Lung (tissue), 12 donors: ENCODE data around the gene DOP1B. TPM values are rescaled to one million over a fixed set of nuclear protein-coding genes. Genes with fewer than 3 reads are reported as not detected.

Experiments used
- ATAC-seq: fragments of 200-7000 bp; cut with Tn5 transposase; one replicate; pipeline ENCODE4 v1.9.1; 2020; ENCODE audit warnings: moderate number of reproducible peaks; ENCODE audit not compliant: insufficient read depth, low FRiP score
- DNase-seq, 3 donors: peaks; one replicate each; pipeline ENCODE4 v3.0.0-alpha.2; 2013 to 2017
- H3K27ac ChIP-seq, 2 donors: one replicate each; pipeline ENCODE4 v1.5.1; 2013; ENCODE audit warnings: mild to moderate bottlenecking in 2 of 2, moderate library complexity in 2 of 2, control low read depth in 1 of 2, inconsistent platforms in 1 of 2, low read depth in 1 of 2, low read length in 1 of 2
- H3K27me3 ChIP-seq, 3 donors: one replicate each; pipeline ENCODE4 v1.5.1; 2013; ENCODE audit warnings: low read length in 2 of 3; ENCODE audit not compliant: control insufficient read depth in 3 of 3, insufficient read depth in 3 of 3
- H3K36me3 ChIP-seq, 4 donors: one replicate each; pipeline ENCODE4 v1.5.1; 2013; ENCODE audit warnings: low read length in 4 of 4, mild to moderate bottlenecking in 1 of 4, moderate library complexity in 1 of 4; ENCODE audit not compliant: control insufficient read depth in 4 of 4, insufficient read depth in 4 of 4
- H3K4me1 ChIP-seq, 5 donors: one replicate each; pipeline ENCODE4 v1.5.1; 2013; ENCODE audit warnings: low read length in 5 of 5, mild to moderate bottlenecking in 2 of 5, moderate library complexity in 1 of 5; ENCODE audit not compliant: control insufficient read depth in 5 of 5, insufficient read depth in 5 of 5
- H3K4me3 ChIP-seq: one replicate; pipeline ENCODE4 v1.5.1; 2013; ENCODE audit warnings: mild to moderate bottlenecking, control low read depth, moderate library complexity
- H3K9ac ChIP-seq, 2 donors: one replicate each; pipeline ENCODE4 v1.5.1; 2013; ENCODE audit warnings: low read length in 2 of 2, control low read depth in 1 of 2; ENCODE audit not compliant: insufficient read depth in 1 of 2
- H3K9me3 ChIP-seq, 4 donors: one replicate each; pipeline ENCODE4 v1.5.1; 2013; ENCODE audit warnings: low read length in 3 of 4, mild to moderate bottlenecking in 1 of 4, moderate library complexity in 1 of 4; ENCODE audit not compliant: control insufficient read depth in 4 of 4, insufficient read depth in 3 of 4
- CTCF ChIP-seq: IDR thresholded peaks from 2 replicates; pipeline ENCODE4 v1.5.1; 2012; ENCODE audit warnings: mild to moderate bottlenecking; ENCODE audit errors: control extremely low read depth, extremely low read depth
- WGBS, 2 donors: extraction: QIAGEN DNeasy Blood & Tissue Kit; methylation state at CpG; one replicate each; pipeline ENCODE4 v1.1.7; 2013; 5-methylcytosine and 5-hydroxymethylcytosine counted together
- polyA plus RNA-seq, 2 donors: library from polyadenylated mRNA; stranded (reverse); fragments of 200-250 nt; gene quantifications; one replicate each; pipeline ENCODE4 v1.2.1, GENCODE V29; 2013
- total RNA-seq, 2 donors: library from RNA; depleted of rRNA in 1 of 2; stranded (reverse); fragments of >200 nt in 1 of 2; gene quantifications; one replicate each; pipeline ENCODE4 v1.2.1, GENCODE V29; 2014 to 2021
- donor health status: control.
- donor health status: control.
- donor health status: Bipolar disorder and iron deficiency.
- donor health status: healthy.
- donor health status: DM: yes; HTN: yes; CAD: no.

The DOP1B gene
- total and polyA plus RNA-seq, 4 donors, result 5.2 to 23.7 (median 11.2) TPM

DNA sequence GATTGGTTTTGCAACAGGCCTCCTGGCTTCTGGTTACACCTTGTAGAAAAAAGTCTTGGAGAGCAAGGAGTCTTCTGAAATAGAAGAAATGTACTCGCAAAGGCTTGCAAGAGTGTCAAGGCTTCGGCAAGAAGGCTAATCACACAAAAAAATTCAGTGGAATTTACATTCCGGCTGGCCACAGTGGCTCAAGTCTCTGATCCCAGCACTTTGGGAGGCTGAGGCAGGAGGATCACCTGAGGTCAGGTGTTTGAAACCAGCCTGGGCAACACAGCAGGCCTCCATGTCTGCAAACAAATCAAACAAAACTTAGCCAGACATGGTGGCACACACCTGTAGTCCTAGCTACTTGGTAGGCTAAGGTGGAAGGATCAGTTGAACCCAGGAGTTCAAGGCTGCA is 7.7 kb upstream of the DOP1B start:
- TF ChIP-seq CTCF, result no peak
- H3K27me3 ChIP-seq, result no peaks in the 10 kb centered on the region
- H3K36me3 ChIP-seq, result peaks cover 0 to 7% (median 0%) of the 10 kb centered on the region in 4 donors
- H3K9ac ChIP-seq, result no peak overlapping the region
- DNase-seq (no peak), ATAC-seq (no peak)
- H3K27ac ChIP-seq, result no peak overlapping the region
- peaks cover 0 to 10% (median 6%) of the 10 kb centered on the region in 5 donors for H3K4me1 ChIP-seq
- 96 to 97% methylated on average over 3 of the region's 3 CpGs for WGBS, 2 donors
- H3K9me3 ChIP-seq, result no peaks in the 10 kb centered on the region
- H3K4me3 ChIP-seq, result no peak overlapping the region

- Histone ChIP-seq H3K27ac (peak overlapping the region; percentile 58 to 89), H3K9me3 (no peaks in the 10 kb centered on the region), H3K9ac (peak overlapping the region in 1 of 2 donors; percentile 55), H3K27me3 (no peaks in the 10 kb centered on the region), H3K4me1 (peaks cover 0 to 10% (median 6%) of the 10 kb centered on the region in 5 donors), H3K36me3 (peaks cover 0 to 5% (median 0%) of the 10 kb centered on the region in 4 donors), H3K4me3 (no peak overlapping the region)
- 41 to 46% methylated on average over 7 of the region's 7 CpGs for WGBS, 2 donors
- no peak for TF ChIP-seq CTCF
- peak; percentile 28 to 73 (median 60) for DNase-seq
- ATAC-seq, result peak; percentile 64
Measured at GRCh38 chr21:36149788-36150711, 6.6 kb upstream of the DOP1B start.

- Histone ChIP-seq H3K4me1 (peaks cover 0 to 11% (median 3%) of the 10 kb centered on the region in 5 donors), H3K9ac (peak overlapping the region; percentile 49 to 75), H3K4me3 (peak overlapping the region; percentile 62), H3K27ac (peak overlapping the region; percentile 79 to 95), H3K36me3 (no peaks in the 10 kb centered on the region), H3K27me3 (peaks cover 0 to 2% (median 0%) of the 10 kb centered on the region in 3 donors), H3K9me3 (no peaks in the 10 kb centered on the region)
- no peak for TF ChIP-seq CTCF
- WGBS, 2 donors, result 8 to 10% methylated on average over 52 to 53 of the region's 53 CpGs
- no peak for ATAC-seq
- DNase-seq, result peak; percentile 54 to 73 (median 73)
Measured at GRCh38 chr21:36155603-36156338, 853 bp upstream of the DOP1B start.
